AML-193 (cell line): ENCODE data around the gene AQP3.
"Not testable (repeated sequence)": the region's sequence is repeated elsewhere in the genome, so short reads cannot be mapped to it uniquely, and the experiment has no call there.

Source experiments
- DNase-seq, 2 experiments: peaks; one replicate each; lab custom pipeline; 2025; lab: John Stamatoyannopoulos, UW

AQP3 gene

DNA sequence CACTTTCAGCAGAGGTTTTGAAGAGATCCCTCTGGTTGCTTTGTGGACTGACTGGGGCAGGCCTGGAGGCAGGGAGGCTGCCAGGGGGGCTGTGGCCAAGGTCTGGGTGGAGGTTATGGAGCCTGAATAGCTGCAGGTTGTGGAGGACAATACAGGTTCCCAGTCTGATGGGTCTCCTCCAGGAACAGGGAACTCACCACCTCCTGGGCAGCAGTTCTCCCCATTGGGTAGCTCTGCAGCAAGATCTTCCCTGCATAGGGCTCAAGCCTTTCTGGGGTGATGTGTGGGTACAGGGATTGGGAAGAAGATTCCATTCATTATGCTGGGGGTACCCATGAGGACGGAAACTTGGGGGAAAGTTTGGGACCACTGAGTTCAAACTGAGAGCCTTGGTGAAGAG is 6.8 kb downstream of the AQP3 start:
- DNase-seq = no peak

DNA sequence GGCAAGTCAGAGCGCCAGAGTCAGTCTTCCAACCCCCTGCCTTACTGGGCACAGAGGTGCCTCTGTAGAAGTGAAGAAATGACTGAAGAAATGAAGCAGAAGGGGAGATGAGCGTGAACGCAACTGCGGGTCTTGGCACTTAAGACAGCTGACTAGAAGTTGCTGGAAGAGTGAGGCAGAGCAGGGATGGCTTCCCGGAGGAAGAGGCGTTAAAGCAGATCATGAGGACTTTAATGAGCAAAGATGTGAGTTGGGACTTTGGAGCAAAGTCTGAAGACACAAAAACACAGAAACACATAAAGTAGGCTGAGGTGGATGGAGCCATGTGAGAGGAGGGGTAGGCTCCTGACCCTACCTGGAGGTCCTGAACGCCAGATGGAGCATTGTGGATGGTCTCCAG is 7.2 kb downstream of the AQP3 start:
- no peak for DNase-seq

DNA sequence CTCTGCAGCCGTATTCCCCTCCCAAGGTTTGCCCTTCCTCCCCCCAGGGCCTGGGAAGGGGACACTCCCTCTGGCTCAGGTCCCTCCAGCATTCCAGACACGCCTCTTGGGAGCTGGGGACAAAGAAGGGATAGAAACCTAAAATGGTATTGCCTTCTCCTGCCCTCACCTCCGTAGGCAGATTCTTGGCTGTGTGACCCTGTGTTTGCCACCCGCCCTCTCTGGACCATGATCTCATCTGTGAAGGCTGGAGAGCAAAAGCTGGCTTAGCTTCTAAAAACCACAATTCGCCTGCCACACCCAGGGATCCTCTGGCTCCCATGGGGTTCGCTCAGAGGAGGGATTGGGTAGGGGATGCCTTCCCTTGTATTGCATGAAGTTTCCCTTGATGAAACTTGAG is 7.7 kb downstream of the AQP3 start:
- DNase-seq = no peak

DNA sequence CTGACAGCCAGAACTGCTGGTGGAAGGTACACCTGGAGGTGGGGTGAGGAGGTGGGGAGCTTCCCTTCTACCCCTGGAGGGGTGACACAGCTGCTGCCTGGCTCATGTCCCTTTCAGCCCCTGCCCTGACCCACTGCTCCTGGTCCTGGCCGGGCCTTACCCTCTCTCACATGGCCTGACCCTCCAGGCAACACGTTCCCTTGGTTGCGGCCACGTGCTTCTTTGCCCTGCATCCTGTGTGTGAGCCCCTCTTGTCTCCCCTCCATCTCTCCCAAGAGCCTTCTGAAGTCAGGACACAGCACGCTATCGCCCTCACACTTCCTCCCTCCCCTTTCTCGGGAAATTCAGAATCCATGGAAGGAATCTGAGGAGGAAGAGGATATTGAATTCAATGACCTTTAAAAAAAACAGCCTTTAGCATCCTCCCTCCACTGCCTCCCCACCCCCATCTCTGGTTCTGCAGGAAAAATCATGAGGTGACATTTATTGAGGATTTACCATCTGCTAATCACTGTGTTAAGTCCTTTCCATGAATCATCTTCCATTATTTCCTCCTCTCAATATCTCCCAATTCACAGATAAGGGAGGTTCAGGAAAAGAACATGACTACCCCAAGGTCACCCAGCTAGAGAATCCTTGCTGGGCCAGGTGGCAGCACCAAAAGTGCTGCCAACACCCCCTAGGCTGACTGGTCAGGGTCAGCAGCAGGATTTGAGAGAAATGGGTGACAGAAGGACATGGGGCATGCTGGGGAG is 8.3 kb downstream of the AQP3 start:
- no peak for DNase-seq

DNA sequence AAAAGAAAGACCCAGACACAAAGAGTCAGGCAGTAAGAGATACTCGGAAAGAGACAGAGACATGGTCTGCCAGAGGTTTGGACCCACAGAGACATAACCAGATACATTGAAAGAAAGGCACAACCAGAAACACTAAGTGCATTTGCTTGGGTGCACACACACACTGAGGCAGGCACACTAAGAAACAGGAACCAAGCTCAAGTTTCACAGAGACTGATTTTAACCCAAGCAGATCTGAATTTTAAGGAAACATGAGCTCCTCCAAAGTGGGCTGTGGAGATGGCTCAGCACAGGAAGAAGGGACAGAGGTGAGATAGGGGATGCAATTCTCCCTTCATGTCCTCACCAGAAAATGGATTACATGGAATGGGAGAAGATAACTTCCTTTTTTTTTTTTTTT is 9.5 kb downstream of the AQP3 start:
- DNase-seq = no peak

DNA sequence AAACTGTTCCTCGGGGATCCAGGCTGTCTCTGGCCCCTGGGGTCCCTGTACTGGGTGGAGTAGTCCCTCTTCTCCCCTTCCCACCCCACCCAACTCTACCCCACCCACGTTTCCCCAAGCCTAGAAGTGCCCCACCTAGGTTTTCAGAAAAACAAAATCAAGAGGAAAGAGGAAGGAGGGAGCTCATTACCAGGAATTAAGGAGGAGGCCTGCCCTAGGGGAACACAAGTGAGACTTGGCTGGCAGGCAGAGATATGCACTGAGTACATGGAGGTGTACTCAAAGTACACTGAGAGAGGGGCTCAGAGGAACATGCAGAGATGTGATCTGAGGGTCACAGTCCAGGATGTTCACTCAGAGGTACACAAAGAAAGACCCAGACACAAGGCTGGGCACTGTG is 10.2 kb downstream of the AQP3 start:
- no peak for DNase-seq

DNA sequence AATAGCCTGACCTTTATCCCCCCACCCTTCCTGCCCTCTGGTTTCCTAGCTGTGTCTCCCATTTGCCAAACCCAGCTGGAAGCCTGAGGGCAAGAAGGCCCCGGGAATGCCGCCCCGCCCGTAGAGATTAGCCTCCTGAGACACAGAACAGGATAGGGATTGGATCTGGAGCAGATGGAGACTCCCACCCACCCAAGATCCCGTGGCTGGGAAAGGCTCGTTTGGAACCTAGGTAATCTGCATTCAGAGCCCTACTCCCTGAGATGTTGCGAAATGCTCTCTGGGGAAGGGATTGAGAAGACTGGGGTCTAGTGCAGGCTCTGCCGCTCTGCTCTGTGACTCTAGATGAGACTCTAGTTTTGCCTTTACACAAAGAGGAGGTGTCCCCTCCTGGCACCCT is 10.9 kb downstream of the AQP3 start:
- DNase-seq = no peak

DNA sequence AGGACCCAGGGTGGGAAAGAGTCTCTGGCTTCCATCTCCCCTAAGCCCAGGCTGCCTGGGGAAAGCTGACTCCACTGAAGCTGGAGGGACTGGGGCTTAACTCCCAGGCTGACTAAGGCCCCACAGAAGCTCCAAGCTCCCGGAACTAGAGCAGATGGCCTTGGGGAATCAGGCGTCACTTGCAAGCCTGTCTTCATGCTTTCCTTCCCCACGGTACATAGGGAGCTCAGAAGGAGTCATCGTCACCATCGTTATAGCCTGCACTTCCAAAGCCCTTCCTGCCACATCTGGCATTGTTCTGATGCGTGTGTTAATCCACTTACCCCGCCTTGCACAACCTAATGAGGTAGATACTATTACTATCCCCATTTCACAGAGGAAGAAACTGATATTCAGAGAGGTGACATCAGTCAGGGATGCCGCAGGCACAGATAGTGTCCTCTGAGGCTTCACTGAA is 11.5 kb downstream of the AQP3 start:
- DNase-seq = no peak

DNA sequence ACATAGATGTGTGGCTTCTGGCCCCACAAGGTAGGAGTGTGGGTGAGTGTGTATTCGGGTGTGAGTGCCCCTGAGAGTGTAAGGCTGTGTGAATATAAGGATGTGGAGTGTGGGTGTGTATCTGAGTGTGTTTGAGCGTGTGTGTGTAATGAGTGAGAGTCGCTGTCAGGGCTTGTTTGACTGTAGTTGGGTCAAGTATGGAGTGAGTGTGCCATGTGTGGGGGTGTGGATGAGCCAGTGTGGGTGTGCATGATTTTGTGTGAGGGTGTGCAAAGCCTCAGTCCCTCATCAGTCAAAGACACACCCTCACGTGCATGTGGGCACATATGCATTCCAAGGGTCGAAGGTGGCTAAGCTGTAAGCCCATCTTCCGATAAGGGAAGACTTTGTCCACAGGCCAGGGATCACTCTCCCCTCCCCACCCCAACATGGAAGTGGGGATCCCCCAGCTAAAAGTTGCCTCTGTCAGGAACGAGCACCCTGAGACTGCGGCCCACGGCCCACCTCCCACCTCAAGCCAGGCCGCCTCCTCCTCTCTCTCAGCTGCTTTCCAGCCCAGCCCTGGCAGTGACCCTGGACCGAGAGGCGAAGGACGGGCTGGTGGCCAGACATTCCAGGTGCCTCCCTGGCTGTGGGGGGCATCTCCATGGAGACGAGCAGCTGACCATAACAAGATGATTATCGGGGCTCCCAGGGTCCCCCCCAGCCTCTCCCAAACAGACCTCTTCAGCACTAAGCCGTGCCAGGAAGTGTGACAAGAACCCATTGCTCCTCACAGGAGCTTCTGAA is 12.9 kb downstream of the AQP3 start:
- no peak for DNase-seq

DNA sequence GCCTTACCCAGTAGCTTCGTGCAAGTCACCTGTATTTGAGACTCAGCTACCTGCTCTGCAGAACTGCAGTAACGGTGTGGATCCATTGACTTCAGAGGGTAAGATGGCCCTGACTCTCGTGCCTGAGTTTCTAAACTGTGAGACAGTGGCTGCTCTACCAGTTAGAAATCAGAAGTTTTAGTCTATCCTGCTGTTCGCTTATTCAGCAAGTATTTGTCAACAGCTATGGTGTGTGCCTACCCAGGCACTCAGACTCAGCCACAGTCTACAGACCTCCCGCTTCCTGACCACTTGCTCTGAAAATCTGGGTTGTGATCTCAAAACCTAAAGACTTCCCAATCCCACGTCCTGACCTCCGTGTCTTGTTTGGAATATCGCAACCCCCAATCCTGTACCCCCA is 13.5 kb downstream of the AQP3 start:
- DNase-seq = no peak

DNA sequence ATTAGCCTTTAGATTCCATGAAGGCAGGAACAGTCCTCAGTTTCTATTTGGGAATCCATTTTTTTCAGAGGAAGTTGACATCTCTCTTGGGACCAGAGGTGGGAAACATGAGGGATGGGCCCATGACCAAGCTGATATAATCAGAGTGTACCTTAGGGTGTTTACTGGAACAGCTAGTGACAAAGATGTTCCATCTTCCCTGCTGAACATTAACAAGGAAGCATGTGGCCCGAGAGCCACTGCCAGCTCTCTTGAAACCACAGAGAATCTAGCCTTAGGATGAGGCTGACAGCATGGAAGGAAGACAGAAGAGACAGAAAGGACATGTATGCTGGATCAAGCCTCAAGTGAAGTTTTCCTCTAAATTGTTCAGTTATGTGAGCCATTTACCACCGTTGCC is 16.0 kb downstream of the AQP3 start:
- no peak for DNase-seq

DNA sequence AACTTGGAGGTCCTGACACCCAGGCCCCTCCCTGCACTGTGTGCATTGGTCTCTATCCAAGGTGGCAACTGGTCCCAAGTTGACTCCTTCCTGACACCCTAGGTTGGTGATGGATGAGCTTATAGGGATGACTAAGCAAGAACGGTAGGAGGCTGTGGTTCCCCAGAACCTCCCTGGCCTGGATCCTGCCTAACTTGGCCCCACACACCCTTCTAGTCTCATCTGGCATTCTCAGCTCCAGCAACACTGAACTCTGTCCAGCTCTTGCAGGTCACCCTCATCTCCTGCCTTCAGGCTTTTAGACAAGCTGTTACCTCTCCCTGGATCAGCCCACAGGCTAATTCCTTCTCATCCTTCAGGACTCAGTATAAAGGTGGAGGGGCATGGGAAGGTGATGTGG is 16.5 kb downstream of the AQP3 start:
- DNase-seq = no peak

DNA sequence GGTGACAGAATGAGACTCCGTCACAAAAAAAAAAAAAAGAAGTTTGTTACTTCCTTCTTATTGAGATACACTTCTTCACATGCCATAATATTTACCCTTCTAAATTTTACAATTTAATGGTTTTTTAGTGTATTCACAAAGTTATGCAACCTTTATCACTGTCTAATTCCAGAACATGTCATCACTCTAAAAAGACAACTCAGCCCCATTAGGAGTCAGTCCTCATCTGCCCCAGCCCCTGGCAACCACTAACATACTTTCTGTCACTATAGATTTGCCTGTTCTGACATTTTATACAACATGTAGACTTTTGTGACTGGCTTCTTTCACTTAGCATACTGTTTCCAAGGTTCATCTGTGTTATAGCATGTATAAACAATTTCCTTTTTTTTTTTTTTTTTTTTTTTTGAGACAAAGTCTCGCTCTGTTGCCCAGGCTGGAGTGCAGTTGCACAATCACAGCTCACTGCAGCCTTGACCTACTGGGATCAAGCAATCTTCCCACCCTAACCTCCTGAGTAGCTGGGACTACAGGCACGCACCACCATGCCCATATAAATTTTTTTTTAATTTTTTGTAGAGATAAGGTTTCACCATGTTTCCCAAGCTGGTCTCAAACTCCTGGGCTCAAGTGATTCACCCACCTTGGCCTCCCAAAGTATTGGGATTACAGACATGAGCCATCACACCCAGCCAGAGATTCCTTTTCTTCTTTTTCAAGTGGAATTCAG is 18.0 kb downstream of the AQP3 start:
- peak in 1 of 2 experiments; percentile 7 for DNase-seq

DNA sequence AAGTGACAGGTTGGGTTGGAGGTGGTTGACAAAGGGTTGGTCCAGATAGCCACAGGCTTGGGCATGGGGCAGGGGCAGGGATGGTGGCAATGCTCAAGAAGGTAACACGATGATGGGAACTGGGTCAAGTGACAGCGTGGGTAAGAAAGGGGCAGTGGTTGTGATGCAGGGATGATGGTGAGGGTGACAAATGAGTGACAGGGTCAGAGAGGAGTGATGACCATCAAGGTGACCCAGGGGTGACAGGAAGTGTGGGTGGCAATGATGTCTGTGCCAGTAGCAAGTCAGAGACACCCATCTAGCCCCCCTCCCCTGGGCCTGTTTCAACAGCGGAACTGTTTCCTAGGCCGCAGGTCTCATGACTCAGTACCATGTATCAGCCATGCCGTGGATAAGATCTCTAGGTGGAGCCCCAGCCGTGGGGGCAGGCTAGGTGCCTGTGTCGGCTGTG is 20.5 kb downstream of the AQP3 start:
- no peak for DNase-seq

DNA sequence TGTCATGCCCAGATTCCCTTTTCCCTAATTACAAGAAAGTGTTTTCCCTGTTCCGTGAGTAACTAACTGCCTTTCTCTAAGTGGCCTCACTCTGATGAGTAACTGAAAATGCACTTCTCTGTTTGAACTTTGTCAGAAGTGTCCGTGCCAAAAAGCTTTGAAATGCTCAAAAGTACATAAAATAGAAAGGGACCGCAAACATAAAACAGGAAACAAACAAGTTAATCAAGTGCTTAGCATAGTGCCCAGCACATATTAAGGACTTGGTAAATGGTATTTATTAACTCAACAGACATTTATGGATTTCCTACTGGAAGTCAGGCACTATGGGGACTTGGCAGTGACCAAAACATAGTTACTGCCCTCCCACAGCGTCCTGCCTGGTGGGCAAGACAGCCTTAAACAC is 22.3 kb downstream of the AQP3 start:
- no peak for DNase-seq

DNA sequence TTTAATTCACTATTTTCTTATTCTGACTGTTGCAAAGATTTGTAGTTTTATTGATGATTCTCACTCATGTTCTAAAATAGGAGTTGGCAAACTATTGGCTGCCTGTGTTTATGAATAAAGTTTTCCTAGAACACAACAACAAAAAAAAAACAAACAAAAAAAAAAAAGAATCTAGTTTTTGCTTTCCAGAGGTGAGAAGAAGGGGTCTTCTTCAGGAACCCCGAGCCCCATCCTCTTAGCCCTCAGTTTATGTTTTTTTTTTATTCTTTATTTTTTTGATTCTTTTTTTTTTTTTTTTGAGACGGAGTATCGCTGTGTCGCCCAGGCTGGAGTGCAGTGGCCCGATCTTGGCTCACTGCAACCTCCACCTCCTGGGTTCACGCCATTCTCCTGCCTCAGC is 22.9 kb downstream of the AQP3 start:
- not testable (repeated sequence) for DNase-seq

DNA sequence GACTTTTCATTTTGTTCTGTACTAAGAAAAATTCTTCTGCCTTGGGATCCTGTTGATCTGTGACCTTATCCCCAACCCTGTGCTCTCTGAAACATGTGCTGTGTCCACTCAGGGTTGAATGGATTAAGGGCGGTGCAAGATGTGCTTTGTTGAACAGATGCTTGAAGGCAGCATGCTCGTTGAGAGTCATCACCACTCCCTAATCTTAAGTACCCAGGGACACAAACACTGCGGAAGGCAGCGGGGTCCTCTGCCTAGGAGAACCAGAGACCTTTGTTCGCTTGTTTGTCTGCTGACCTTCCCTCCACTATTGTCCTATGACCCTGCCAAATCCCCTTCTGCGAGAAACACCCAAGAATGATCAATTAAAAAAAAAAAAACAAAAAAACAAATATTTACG is 23.4 kb downstream of the AQP3 start:
- not testable (repeated sequence) for DNase-seq

DNA sequence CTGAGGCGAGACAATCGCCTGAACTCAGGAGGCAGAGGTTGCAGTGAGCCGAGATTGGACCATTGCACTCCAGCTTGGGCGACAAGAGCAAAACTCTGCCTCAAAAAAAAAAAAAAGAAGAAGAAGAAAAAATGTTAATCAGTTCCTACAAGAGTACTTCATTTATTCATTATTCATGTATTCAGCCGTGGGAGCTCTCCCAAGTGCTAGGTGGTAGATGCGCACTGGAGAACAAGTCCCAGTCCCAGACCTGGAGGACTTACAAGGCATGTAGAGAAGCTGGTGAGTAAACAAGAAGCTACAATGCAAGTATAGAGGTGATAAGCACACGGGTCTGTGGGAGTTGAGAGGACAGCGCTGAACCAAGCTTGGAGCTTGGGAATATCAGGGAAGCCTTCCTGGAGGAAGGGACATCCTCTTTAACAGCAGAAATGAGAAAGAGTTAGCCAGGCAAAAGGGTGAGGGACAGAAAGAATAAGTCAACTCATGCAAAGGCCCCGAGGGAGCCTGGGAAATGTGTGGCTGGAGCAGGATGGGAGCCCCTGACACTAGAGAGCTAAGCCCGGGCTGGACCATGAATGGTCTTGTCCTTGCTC is 27.6 kb downstream of the AQP3 start:
- DNase-seq = no peak

DNA sequence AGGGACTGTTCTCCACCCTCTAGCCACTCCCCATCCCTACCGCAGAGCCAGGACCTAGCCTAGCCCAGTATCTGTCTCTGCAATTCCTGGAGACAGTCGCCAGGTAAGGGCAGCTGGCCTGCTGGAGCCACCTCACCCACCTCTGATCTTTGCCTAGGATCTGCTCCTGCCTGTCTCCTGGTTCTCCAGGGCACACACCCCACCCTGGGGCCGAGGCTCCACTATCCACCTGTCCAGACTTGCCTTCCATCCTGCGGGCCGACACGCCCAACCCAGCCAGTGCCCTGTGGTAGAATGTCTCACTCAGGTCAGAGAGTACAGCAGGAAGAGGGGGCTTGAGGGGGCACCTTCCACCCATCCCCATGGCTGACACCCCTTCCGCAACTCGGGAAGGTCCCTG is 29.3 kb downstream of the AQP3 start:
- DNase-seq = no peak

DNA sequence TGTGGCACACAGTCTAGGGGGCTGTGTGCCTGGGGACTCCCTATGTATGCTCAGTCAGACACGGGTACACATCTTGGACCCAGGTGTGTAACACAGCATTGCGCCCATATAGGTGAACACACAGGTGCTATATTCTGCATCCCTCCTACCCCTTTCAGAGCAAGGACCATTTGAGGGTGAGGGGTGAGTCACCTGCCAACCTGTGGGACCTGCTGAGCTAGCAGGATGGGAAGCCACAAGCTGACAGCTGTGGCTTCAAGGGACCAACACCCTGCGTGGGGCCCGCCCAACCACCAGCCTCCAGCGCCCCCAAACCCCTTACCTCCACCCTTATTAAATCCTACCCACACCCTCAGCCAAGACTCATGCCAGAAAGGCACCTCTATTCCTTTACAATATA is 30.4 kb downstream of the AQP3 start:
- no peak for DNase-seq

DNA sequence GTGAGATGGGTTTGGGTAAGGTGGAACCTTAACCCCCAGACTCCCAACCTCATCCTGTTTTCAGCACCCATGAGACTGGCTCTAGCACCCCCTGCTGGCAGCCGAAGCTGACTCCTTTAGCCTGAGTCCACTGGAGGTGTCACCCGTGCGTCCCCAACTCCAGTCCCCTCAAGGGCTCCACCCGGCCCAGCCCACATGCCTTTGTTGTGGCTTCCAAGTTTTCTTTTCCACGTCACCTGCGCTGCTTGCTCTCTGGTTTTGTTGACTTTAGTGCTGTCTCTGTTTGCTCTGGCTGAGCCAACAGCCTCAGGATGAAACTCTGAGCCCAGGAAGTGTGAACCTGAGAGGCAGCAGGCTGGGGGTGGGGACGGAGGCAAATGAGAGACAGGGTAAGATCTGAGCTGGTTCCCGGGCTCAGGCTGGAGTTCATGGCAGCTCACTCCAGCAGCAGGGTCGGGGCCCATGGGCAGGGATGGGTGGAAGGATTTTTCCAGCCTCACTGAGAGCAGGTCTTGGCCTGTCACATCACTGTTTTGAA is 31.8 kb downstream of the AQP3 start:
- DNase-seq = peak; percentile 31 to 49

DNA sequence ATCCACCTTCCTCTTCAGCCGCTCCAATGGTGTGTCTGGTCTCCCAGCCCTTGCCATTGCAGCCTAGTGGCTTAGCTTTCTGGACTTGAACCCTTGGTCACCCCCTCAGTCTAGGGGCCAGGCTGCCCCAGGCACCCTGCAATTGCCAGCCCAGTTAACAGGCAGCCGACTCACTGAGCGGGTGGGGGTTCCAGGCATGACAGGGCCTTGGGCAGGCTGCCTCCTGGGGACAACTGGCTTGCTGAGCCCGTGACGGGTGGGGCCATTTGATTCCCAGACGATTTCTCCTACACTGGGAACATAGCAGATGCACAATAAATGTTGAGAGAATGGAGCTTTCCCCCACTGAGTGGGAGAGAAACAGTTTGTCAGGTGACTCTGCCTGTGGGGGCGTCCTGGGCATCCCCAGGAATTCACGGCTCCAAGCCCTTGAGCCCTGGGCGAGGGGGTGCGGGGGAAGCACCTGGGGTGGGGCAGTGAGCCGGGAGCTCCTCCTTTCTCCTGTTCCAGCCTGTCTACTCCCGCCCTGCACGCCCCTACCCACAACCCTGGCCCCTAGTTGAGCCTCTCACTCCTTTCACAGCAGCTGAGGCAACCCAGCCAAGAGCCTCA is 32.4 kb downstream of the AQP3 start:
- DNase-seq = no peak
